B cell (primary cell): Measurements from ENCODE around the gene CKM. TPM values are rescaled to one million over a fixed set of nuclear protein-coding genes. Genes with fewer than 3 reads are reported as not detected.
A peak's percentile ranks its signal among the peaks of the same experiment; 100 is the strongest.

Experiments used
- ATAC-seq: fragments of 200-7000 bp; cut with Tn5 transposase; one replicate; pipeline ENCODE4 v1.10.0; 2021; ENCODE audit warnings: low read depth, mild to moderate bottlenecking, moderate number of reproducible peaks, moderate library complexity
- CTCF ChIA-PET: fragments of 350-600 bp; sonication (Branson Sonifier 250); formaldehyde crosslinking; loops from one replicate; lab custom pipeline; 2021; ENCODE audit warnings: antibody characterized with exemption, inconsistent platforms; lab: Charles Lee
- POLR2A ChIA-PET: fragments of 350-600 bp; sonication (Branson Sonifier 250); formaldehyde crosslinking; loops from one replicate; lab custom pipeline; 2021; ENCODE audit warnings: antibody characterized with exemption; lab: Charles Lee
- DNase-seq: peaks from one replicate; pipeline ENCODE4 v3.0.0; 2013
- H2AFZ ChIP-seq: 2 replicates; pipeline ENCODE4 v1.6.1; 2012; ENCODE audit warnings: mild to moderate bottlenecking, low read depth, low read length; ENCODE audit not compliant: insufficient read depth, poor library complexity, severe bottlenecking
- H3K27ac ChIP-seq, 2 donors: 1 replicate in 1 of 2; 2 replicates in 1 of 2; pipeline ENCODE4 v1.5.1; 2012 to 2013; ENCODE audit warnings: low read length in 2 of 2, mild to moderate bottlenecking in 2 of 2, moderate library complexity in 1 of 2
- H3K27me3 ChIP-seq, 4 experiments: fragments of 200-600 bp in 1 of 4; sonication (generic) in 1 of 4; replicated peaks in 1 of 4; 1 replicate in 2 of 4; 2 replicates in 2 of 4; pipeline versions ENCODE4 v1.6.1 to v1.7.0; 2013 to 2016; ENCODE audit warnings: low read length in 3 of 4, mild to moderate bottlenecking in 2 of 4, mixed read lengths in 1 of 4, moderate library complexity in 1 of 4; ENCODE audit not compliant: insufficient read depth in 4 of 4, control insufficient read depth in 3 of 4; ENCODE audit errors: control extremely low read depth in 1 of 4
- H3K36me3 ChIP-seq, 2 experiments: replicated peaks in 1 of 2; 1 replicate in 1 of 2; 2 replicates in 1 of 2; pipeline versions ENCODE4 v1.6.1 to v1.7.1; 2013; ENCODE audit warnings: low read length in 1 of 2; ENCODE audit not compliant: insufficient read depth in 2 of 2, control insufficient read depth in 1 of 2; ENCODE audit errors: control extremely low read depth in 1 of 2, extremely low read depth in 1 of 2
- H3K4me1 ChIP-seq, 2 donors: fragments of 200-600 bp in 1 of 2; sonication (generic) in 1 of 2; 1 replicate in 1 of 2; 2 replicates in 1 of 2; pipeline versions ENCODE4 v1.5.1 to v1.6.1; 2013 to 2017; ENCODE audit warnings: low read length in 2 of 2; ENCODE audit not compliant: control insufficient read depth in 2 of 2, insufficient read depth in 2 of 2
- H3K4me2 ChIP-seq: replicated peaks from 2 replicates; pipeline ENCODE3; 2012; ENCODE audit warnings: mild to moderate bottlenecking, low read depth, low read length; ENCODE audit not compliant: poor library complexity, severe bottlenecking
- H3K4me3 ChIP-seq, 5 experiments: fragments of 200-600 bp in 1 of 5; sonication (generic) in 1 of 5; 1 replicate in 3 of 5; 2 replicates in 2 of 5; pipeline versions ENCODE4 v1.5.1 to v1.7.0; 2011 to 2016; ENCODE audit warnings: low read length in 4 of 5, mild to moderate bottlenecking in 4 of 5, low read depth in 2 of 5, control low read depth in 1 of 5, moderate library complexity in 1 of 5; ENCODE audit not compliant: insufficient read depth in 1 of 5; ENCODE audit errors: control extremely low read depth in 1 of 5, extremely low read depth in 1 of 5
- H3K79me2 ChIP-seq: fragments of 200-600 bp; sonication (generic); one replicate; pipeline ENCODE4 v1.6.0; 2016; ENCODE audit warnings: low read length; ENCODE audit not compliant: control insufficient read depth, insufficient read depth
- H3K9ac ChIP-seq: fragments of 200-600 bp; sonication (generic); 2 replicates; pipeline ENCODE4 v1.6.1; 2017; ENCODE audit warnings: mild to moderate bottlenecking, low read length, moderate library complexity
- H3K9me3 ChIP-seq, 3 donors: one replicate each; pipeline versions ENCODE4 v1.6.1 to v1.7.1; 2013; ENCODE audit warnings: low read length in 2 of 3; ENCODE audit not compliant: control insufficient read depth in 2 of 3, insufficient read depth in 1 of 3; ENCODE audit errors: control extremely low read depth in 1 of 3
- H4K20me1 ChIP-seq: 2 replicates; pipeline ENCODE4 v1.6.0; 2012; ENCODE audit warnings: mild to moderate bottlenecking, low read length; ENCODE audit not compliant: insufficient read depth, control insufficient read depth, poor library complexity, severe bottlenecking
- H3K27ac Mint-ChIP-seq: one replicate; pipeline ENCODE4 v1.8.0; 2021; ENCODE audit warnings: mixed read lengths
- H3K27me3 Mint-ChIP-seq: one replicate; pipeline ENCODE4 v1.8.0; 2021; ENCODE audit warnings: mixed read lengths
- H3K4me1 Mint-ChIP-seq: one replicate; pipeline ENCODE4 v1.8.0; 2021; ENCODE audit warnings: mixed read lengths
- H3K4me3 Mint-ChIP-seq: one replicate; pipeline ENCODE4 v1.8.0; 2021; ENCODE audit warnings: mixed read lengths
- H3K9me3 Mint-ChIP-seq: one replicate; pipeline ENCODE4 v1.8.0; 2022; ENCODE audit warnings: mixed read lengths; ENCODE audit not compliant: insufficient read depth
- EZH2 ChIP-seq: IDR thresholded peaks from 2 replicates; pipeline ENCODE4 v1.6.1; 2012; ENCODE audit warnings: borderline replicate concordance, low read depth, mild to moderate bottlenecking, moderate library complexity, low read length; ENCODE audit not compliant: insufficient read depth, poor library complexity, severe bottlenecking
- WGBS: methylation state at CpG from one replicate; pipeline ENCODE4 v1.1.5; 2013; ENCODE audit warnings: missing lambda C conversion rate; ENCODE audit not compliant: insufficient coverage; 5-methylcytosine and 5-hydroxymethylcytosine counted together
- intact Hi-C: fragments of 100-400 bp; cut with micrococcal nuclease; formaldehyde crosslinking; loops from one replicate; pipeline ENCODE4 v1.10.0; 2022
- polyA plus RNA-seq: library from polyadenylated mRNA; depleted of rRNA; stranded (reverse); fragments of >200 nt; gene quantifications from 2 replicates; pipeline ENCODE4 v1.2.3, GENCODE V29; 2012
- total RNA-seq, 2 donors: library from RNA; stranded (reverse); fragments of 120-200 nt in 1 of 2; gene quantifications; 1 replicate in 1 of 2; 2 replicates in 1 of 2; pipeline versions ENCODE4 v1.2.3 to v1.2.4, GENCODE V29; 2013 to 2022
- TF ChIP-seq, protein P1 (sequence below): fragments of 200-600 bp; IDR thresholded peaks from one replicate; pipeline ENCODE4 v1.8.0; 2022; ENCODE audit warnings: antibody characterized with exemption, mild to moderate bottlenecking

The CKM gene
- total and polyA plus RNA-seq, 2 donors (not counting 1 experiment from before 2014, with no cell fraction given) = not detected

DNA sequence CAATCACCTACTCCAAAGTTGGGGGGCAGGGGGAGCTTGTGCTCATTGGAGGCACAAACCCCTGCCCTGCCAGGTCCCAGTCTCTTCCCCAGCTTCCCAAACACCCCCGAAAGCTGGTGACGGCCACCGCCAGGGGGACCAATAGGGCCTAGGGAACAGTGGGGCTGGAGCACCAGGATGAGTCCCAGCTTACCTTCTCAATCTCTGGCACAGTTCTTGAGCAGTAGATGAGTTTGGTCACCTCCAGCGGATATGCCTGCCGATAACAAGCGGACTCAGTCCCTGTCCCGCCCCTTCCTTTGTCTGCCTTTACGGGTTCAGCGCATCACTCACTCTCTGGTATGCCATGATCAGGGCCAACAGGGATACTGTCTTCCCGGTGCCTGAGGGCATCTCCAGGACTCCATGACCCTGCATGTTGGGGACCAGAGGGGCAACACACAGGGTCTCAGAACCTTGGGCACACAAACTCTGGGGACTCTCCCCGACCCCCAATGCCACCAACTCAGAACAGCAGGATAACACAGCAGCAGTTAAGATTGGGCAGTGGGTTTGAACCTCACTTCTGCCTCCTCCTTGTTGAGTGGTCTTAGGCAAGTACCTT, 46.2 kb upstream of the CKM start:
- H3K4me2 ChIP-seq = peak overlapping the region; percentile 94
- Mint-ChIP-seq H3K27ac (no peak overlapping the region), H3K9me3 (no peaks in the 10 kb centered on the region), H3K27me3 (no peaks in the 10 kb centered on the region), H3K4me1 (peaks cover 12% of the 10 kb centered on the region), H3K4me3 (peak overlapping the region; percentile 67)
- no peak for ATAC-seq
- H3K9me3 ChIP-seq = no peaks in the 10 kb centered on the region
- peaks cover 0 to 5% of the 10 kb centered on the region in 2 experiments for H3K36me3 ChIP-seq
- H3K9ac ChIP-seq = no peak overlapping the region
- H3K79me2 ChIP-seq = peaks cover 7% of the 10 kb centered on the region
- intact Hi-C loops = no loop called here
- H3K27ac ChIP-seq = no peak overlapping the region
- H2AFZ ChIP-seq = no peak overlapping the region
- CTCF ChIA-PET = interaction anchor here (1.4 kb wide), 1 partner anchor 70 kb away, joined by 3 read pairs; no protein-coding TSS in a partner anchor
- POLR2A ChIA-PET = no interaction called here
- H4K20me1 ChIP-seq = no peaks in the 10 kb centered on the region
- H3K27me3 ChIP-seq = no peaks in the 10 kb centered on the region
- no peak for TF ChIP-seq EZH2
- TF ChIP-seq, protein P1, sequence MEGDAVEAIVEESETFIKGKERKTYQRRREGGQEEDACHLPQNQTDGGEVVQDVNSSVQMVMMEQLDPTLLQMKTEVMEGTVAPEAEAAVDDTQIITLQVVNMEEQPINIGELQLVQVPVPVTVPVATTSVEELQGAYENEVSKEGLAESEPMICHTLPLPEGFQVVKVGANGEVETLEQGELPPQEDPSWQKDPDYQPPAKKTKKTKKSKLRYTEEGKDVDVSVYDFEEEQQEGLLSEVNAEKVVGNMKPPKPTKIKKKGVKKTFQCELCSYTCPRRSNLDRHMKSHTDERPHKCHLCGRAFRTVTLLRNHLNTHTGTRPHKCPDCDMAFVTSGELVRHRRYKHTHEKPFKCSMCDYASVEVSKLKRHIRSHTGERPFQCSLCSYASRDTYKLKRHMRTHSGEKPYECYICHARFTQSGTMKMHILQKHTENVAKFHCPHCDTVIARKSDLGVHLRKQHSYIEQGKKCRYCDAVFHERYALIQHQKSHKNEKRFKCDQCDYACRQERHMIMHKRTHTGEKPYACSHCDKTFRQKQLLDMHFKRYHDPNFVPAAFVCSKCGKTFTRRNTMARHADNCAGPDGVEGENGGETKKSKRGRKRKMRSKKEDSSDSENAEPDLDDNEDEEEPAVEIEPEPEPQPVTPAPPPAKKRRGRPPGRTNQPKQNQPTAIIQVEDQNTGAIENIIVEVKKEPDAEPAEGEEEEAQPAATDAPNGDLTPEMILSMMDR = no peak
- 97% methylated on average over 11 of the region's 11 CpGs for WGBS
- H3K4me3 ChIP-seq = no peak overlapping the region
- no peak for DNase-seq
- peaks cover 3 to 12% of the 10 kb centered on the region in 2 donors for H3K4me1 ChIP-seq

DNA sequence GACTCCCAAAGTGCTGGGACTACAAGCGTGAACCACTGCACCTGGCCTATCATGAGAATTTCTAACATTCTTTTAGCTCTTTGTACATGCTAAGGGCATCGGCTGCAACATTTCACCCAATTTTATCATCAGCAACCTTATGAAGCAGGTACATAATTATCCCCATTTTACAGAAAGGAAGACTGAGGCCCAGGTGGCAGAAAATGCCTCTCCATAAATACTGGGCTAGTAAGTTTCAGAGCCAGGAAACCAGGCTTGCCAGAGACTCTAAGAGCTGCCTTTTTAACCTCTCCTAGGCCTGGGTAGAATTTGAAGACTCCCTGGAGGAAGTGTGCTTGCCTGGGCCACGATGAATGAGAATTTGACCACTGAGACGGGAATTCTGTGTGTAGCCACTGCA, 45.5 kb upstream of the CKM start:
- H3K4me3 Mint-ChIP-seq = no peak overlapping the region
- Histone ChIP-seq H3K79me2 (peaks cover 7% of the 10 kb centered on the region), H3K4me1 (peaks cover 3 to 12% of the 10 kb centered on the region in 2 donors), H3K4me2 (no peak overlapping the region), H3K27ac (no peak overlapping the region), H3K4me3 (no peak overlapping the region), H4K20me1 (no peaks in the 10 kb centered on the region), H3K36me3 (peaks cover 0 to 5% of the 10 kb centered on the region in 2 experiments), H3K9me3 (no peaks in the 10 kb centered on the region), H3K9ac (no peak overlapping the region), H3K27me3 (no peaks in the 10 kb centered on the region), H2AFZ (no peak overlapping the region)
- 100% methylated on average over 4 of the region's 4 CpGs for WGBS
- POLR2A ChIA-PET = no interaction called here
- no peak overlapping the region for H3K27ac Mint-ChIP-seq
- intact Hi-C loops = no loop called here
- TF ChIP-seq, protein P1 = no peak
- TF ChIP-seq EZH2 = no peak
- peaks cover 12% of the 10 kb centered on the region for H3K4me1 Mint-ChIP-seq
- no peaks in the 10 kb centered on the region for H3K9me3 Mint-ChIP-seq
- no peak for DNase-seq
- no peak for ATAC-seq
- CTCF ChIA-PET = interaction anchor here (1.4 kb wide), 1 partner anchor 71 kb away, joined by 3 read pairs; no protein-coding TSS in a partner anchor
- no peaks in the 10 kb centered on the region for H3K27me3 Mint-ChIP-seq
